Astrocyte (in vitro differentiated cells and primary cell): ENCODE results near the gene CAPZB. TPM values are rescaled to one million over a fixed set of nuclear protein-coding genes. Genes with fewer than 3 reads are reported as not detected.

Experiments used
- DNase-seq: peaks from one replicate; pipeline ENCODE4 v3.0.0-alpha.2; 2010; ENCODE audit warnings: low read depth
- FAIRE-seq: peaks from 2 replicates; lab custom pipeline; 2011; peaks lifted over from hg19 to GRCh38; lab: Jason Lieb, UNC
- H2AFZ ChIP-seq: 2 replicates; pipeline ENCODE4 v1.6.0; 2012; ENCODE audit warnings: low read depth, low read length, inconsistent platforms
- H3K27ac ChIP-seq: 2 replicates; pipeline ENCODE4 v1.5.1; 2011; ENCODE audit warnings: low read depth, low read length, inconsistent platforms
- H3K27me3 ChIP-seq: 2 replicates; pipeline ENCODE4 v1.6.0; 2011; ENCODE audit warnings: low read length, inconsistent platforms; ENCODE audit not compliant: insufficient read depth
- H3K36me3 ChIP-seq: 2 replicates; pipeline ENCODE4 v1.5.1; 2011; ENCODE audit warnings: low read length, inconsistent platforms; ENCODE audit not compliant: insufficient read depth
- H3K4me1 ChIP-seq: 2 replicates; pipeline ENCODE4 v1.5.1; 2011; ENCODE audit warnings: low read length, inconsistent platforms; ENCODE audit not compliant: insufficient read depth
- H3K4me2 ChIP-seq: 2 replicates; pipeline ENCODE4 v1.6.0; 2012; ENCODE audit warnings: low read length, inconsistent platforms
- H3K4me3 ChIP-seq: 2 replicates; pipeline ENCODE4 v1.5.1; 2011; ENCODE audit warnings: low read depth, mild to moderate bottlenecking, low read length, inconsistent platforms; ENCODE audit not compliant: insufficient read depth
- H3K79me2 ChIP-seq: 2 replicates; pipeline ENCODE4 v1.6.0; 2012; ENCODE audit warnings: mild to moderate bottlenecking, low read length, inconsistent platforms; ENCODE audit not compliant: insufficient read depth
- H3K9ac ChIP-seq: 2 replicates; pipeline ENCODE4 v1.6.0; 2012; ENCODE audit warnings: mild to moderate bottlenecking, low read length, inconsistent platforms
- H3K9me3 ChIP-seq: 2 replicates; pipeline ENCODE4 v1.5.1; 2012; ENCODE audit warnings: low read depth, mild to moderate bottlenecking, low read length, inconsistent platforms; ENCODE audit not compliant: insufficient read depth
- H4K20me1 ChIP-seq: 2 replicates; pipeline ENCODE4 v1.6.0; 2012; ENCODE audit warnings: low read length, inconsistent platforms; ENCODE audit not compliant: insufficient read depth
- H3K27ac Mint-ChIP-seq: one replicate; pipeline ENCODE4 v1.8.0; 2021; ENCODE audit warnings: mild to moderate bottlenecking, mixed read lengths; ENCODE audit not compliant: unreplicated experiment
- H3K27me3 Mint-ChIP-seq: one replicate; pipeline ENCODE4 v1.8.0; 2021; ENCODE audit warnings: low read depth, mixed read lengths; ENCODE audit not compliant: unreplicated experiment
- H3K36me3 Mint-ChIP-seq: one replicate; pipeline ENCODE4 v1.8.0; 2021; ENCODE audit warnings: low read depth, mixed read lengths; ENCODE audit not compliant: unreplicated experiment
- H3K4me1 Mint-ChIP-seq: one replicate; pipeline ENCODE4 v1.8.0; 2021; ENCODE audit warnings: low read depth, mixed read lengths; ENCODE audit not compliant: unreplicated experiment
- H3K4me3 Mint-ChIP-seq: one replicate; pipeline ENCODE4 v1.8.0; 2021; ENCODE audit warnings: mild to moderate bottlenecking, moderate library complexity, mixed read lengths; ENCODE audit not compliant: unreplicated experiment
- H3K9me3 Mint-ChIP-seq: one replicate; pipeline ENCODE4 v1.8.0; 2021; ENCODE audit warnings: mild to moderate bottlenecking, mixed read lengths; ENCODE audit not compliant: unreplicated experiment
- EZH2 ChIP-seq: IDR thresholded peaks from 2 replicates; pipeline ENCODE4 v1.6.1; 2012; ENCODE audit warnings: mild to moderate bottlenecking, low read length, inconsistent platforms; ENCODE audit not compliant: insufficient read depth
- total RNA-seq: library from RNA; stranded (reverse); gene quantifications from 2 replicates; pipeline ENCODE4 v1.2.1, GENCODE V29; 2021
- TF ChIP-seq, protein P1 (sequence below): IDR thresholded peaks from 2 replicates; pipeline ENCODE4 v1.5.1; 2011; ENCODE audit warnings: low read depth, mild to moderate bottlenecking, inconsistent platforms, low read length, moderate library complexity; ENCODE audit not compliant: insufficient read depth

The CAPZB gene
- total RNA-seq, 1 donor from 2014 or later, result 458 TPM

DNA sequence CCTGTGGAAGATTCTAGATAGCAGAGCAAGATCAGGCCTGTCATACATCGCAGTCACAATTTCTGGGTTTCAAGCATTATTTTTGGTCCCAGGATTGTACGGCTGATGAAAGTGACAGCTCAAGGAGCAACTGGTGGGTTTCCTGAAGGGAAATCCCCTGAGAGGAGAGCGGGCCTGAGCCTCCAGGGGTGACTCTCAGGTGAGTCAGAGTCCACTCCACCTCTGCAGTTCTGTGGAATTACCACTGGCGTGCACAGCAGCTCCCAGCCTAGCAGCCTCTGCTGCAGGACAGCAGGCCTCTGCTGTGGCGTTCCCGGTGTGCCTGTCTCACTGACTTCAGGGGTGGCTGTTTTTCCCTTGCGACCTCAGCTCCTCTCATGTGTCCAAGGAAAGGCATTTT, 148.8 kb downstream of the CAPZB start:
- no peaks in the 10 kb centered on the region for H3K9me3 ChIP-seq
- peaks cover 59% of the 10 kb centered on the region for H4K20me1 ChIP-seq
- TF ChIP-seq, protein P1, sequence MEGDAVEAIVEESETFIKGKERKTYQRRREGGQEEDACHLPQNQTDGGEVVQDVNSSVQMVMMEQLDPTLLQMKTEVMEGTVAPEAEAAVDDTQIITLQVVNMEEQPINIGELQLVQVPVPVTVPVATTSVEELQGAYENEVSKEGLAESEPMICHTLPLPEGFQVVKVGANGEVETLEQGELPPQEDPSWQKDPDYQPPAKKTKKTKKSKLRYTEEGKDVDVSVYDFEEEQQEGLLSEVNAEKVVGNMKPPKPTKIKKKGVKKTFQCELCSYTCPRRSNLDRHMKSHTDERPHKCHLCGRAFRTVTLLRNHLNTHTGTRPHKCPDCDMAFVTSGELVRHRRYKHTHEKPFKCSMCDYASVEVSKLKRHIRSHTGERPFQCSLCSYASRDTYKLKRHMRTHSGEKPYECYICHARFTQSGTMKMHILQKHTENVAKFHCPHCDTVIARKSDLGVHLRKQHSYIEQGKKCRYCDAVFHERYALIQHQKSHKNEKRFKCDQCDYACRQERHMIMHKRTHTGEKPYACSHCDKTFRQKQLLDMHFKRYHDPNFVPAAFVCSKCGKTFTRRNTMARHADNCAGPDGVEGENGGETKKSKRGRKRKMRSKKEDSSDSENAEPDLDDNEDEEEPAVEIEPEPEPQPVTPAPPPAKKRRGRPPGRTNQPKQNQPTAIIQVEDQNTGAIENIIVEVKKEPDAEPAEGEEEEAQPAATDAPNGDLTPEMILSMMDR, result no peak
- no peak for TF ChIP-seq EZH2
- peaks cover 16% of the 10 kb centered on the region for H3K4me1 ChIP-seq
- no peaks in the 10 kb centered on the region for H3K79me2 ChIP-seq
- no peak overlapping the region for H3K4me3 ChIP-seq
- no peak overlapping the region for H3K9ac ChIP-seq
- Mint-ChIP-seq H3K4me1 (peaks cover 24% of the 10 kb centered on the region), H3K27me3 (no peaks in the 10 kb centered on the region), H3K4me3 (no peak overlapping the region), H3K9me3 (no peaks in the 10 kb centered on the region), H3K36me3 (peaks cover 11% of the 10 kb centered on the region), H3K27ac (peak overlapping the region; percentile 79)
- H3K27ac ChIP-seq, result no peak overlapping the region
- H2AFZ ChIP-seq, result no peak overlapping the region
- H3K36me3 ChIP-seq, result peaks cover 10% of the 10 kb centered on the region
- peak overlapping the region; percentile 5 for H3K4me2 ChIP-seq
- DNase-seq (peak; percentile 26), FAIRE-seq (no peak)
- no peaks in the 10 kb centered on the region for H3K27me3 ChIP-seq

DNA sequence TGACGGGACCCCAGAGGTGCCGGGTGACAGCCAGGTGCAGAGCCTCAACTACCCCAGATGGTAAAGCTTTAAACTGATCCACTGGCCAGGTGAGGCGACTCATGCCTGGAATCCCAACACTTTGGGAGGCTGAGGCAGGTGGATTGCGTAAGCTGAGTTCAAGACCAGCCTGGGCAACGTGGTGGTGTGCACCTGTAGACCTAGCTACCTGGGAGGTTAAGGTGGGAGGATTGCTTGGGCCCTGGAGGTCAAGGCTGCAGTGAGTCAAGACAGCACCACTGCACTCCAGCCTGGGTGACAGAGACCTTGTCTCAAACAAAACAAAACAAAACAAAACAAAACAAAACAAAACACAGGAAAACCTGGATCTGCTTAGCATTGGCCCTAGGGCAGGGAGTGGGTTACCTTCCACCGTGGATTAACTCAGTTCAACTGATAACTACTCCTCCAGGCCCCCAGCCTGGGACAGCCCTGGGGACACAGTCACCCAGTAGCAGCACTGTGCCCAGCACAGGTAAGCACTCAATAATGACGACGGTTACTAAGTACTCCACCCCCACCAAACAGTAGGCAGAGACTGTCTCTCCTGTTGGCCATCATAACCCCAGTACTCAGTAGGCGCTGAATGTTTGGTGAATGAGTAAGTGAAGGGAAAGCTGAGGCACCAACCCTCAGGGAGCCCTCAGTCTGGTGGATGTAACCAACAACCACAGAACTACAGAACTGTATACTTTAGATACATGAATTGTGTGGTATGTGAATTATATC, 151.6 kb downstream of the CAPZB start:
- no peak overlapping the region for H3K4me3 ChIP-seq
- H3K9ac ChIP-seq, result no peak overlapping the region
- no peak overlapping the region for H2AFZ ChIP-seq
- no peak overlapping the region for H3K27ac ChIP-seq
- DNase-seq, result no peak
- peaks cover 16% of the 10 kb centered on the region for H3K4me1 ChIP-seq
- no peak overlapping the region for H3K4me2 ChIP-seq
- Mint-ChIP-seq H3K9me3 (no peaks in the 10 kb centered on the region), H3K4me1 (peaks cover 21% of the 10 kb centered on the region), H3K27me3 (no peaks in the 10 kb centered on the region), H3K27ac (no peak overlapping the region), H3K36me3 (peaks cover 7% of the 10 kb centered on the region), H3K4me3 (no peak overlapping the region)
- peaks cover 43% of the 10 kb centered on the region for H4K20me1 ChIP-seq
- H3K79me2 ChIP-seq, result no peaks in the 10 kb centered on the region
- H3K9me3 ChIP-seq, result no peaks in the 10 kb centered on the region
- no peak for FAIRE-seq
- no peaks in the 10 kb centered on the region for H3K27me3 ChIP-seq
- no peaks in the 10 kb centered on the region for H3K36me3 ChIP-seq
- no peak for TF ChIP-seq EZH2
- TF ChIP-seq, protein P1, result no peak

DNA sequence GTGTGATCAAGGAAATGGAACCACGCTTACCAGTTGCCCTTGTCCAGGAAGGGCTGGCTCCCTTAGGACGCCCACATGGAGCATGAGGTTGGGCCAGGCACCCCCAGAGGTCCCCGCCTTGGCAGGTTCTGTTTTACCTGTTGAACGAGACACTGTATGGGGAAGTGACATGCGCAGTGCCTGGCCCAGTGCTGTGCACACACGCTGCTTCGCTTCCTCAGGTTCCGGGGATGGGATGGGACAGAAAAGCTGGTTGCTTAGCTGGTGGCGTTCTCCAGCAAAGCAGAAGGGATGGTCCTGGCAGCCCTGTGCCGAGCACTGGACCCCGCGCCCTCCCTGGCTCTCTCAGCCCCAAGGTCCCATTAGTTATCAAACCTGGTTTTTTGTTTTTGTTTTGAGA, 152.5 kb downstream of the CAPZB start:
- no peak overlapping the region for H3K27ac ChIP-seq
- peaks cover 17% of the 10 kb centered on the region for H3K4me1 Mint-ChIP-seq
- FAIRE-seq (no peak), DNase-seq (no peak)
- H3K27ac Mint-ChIP-seq, result peak overlapping the region; percentile 41
- peaks cover 37% of the 10 kb centered on the region for H4K20me1 ChIP-seq
- no peak overlapping the region for H3K4me3 ChIP-seq
- TF ChIP-seq, protein P1, result no peak
- no peak for TF ChIP-seq EZH2
- H3K36me3 Mint-ChIP-seq, result peaks cover 8% of the 10 kb centered on the region
- H3K27me3 ChIP-seq, result no peaks in the 10 kb centered on the region
- no peak overlapping the region for H3K4me3 Mint-ChIP-seq
- H3K79me2 ChIP-seq, result no peaks in the 10 kb centered on the region
- H3K36me3 ChIP-seq, result peaks cover under 1% of the 10 kb centered on the region
- peaks cover 16% of the 10 kb centered on the region for H3K4me1 ChIP-seq
- no peaks in the 10 kb centered on the region for H3K9me3 ChIP-seq
- H3K27me3 Mint-ChIP-seq, result no peaks in the 10 kb centered on the region
- no peak overlapping the region for H3K9ac ChIP-seq
- no peaks in the 10 kb centered on the region for H3K9me3 Mint-ChIP-seq
- no peak overlapping the region for H2AFZ ChIP-seq
- no peak overlapping the region for H3K4me2 ChIP-seq
